Ishikawa (cell line): ENCODE results near the gene RHBDF2.

Experiments
- CEBPB ChIP-seq: IDR thresholded peaks from 2 replicates; pipeline ENCODE4 v1.6.1; 2012
- CREB1 ChIP-seq: IDR thresholded peaks from 2 replicates; pipeline ENCODE4 v1.6.1; 2012; ENCODE audit warnings: low read depth
- EGR1 ChIP-seq: IDR thresholded peaks from 2 replicates; pipeline ENCODE4 v1.6.1; 2012
- EP300 ChIP-seq: IDR thresholded peaks from 2 replicates; pipeline ENCODE4 v1.6.1; 2012; ENCODE audit warnings: borderline replicate concordance
- FOXM1 ChIP-seq: IDR thresholded peaks from 2 replicates; pipeline ENCODE4 v1.6.1; 2012; ENCODE audit warnings: low read depth, borderline replicate concordance
- NFIC ChIP-seq: IDR thresholded peaks from 2 replicates; pipeline ENCODE4 v1.6.1; 2012
- RAD21 ChIP-seq: IDR thresholded peaks from 2 replicates; pipeline ENCODE4 v1.6.1; 2012; ENCODE audit warnings: low read depth
- TAF1 ChIP-seq: IDR thresholded peaks from 2 replicates; pipeline ENCODE4 v1.6.1; 2012; ENCODE audit warnings: low read depth, mild to moderate bottlenecking
- TCF12 ChIP-seq: IDR thresholded peaks from 2 replicates; pipeline ENCODE4 v1.6.1; 2012; ENCODE audit warnings: low read depth
- TEAD4 ChIP-seq: IDR thresholded peaks from 2 replicates; pipeline ENCODE4 v1.6.1; 2012
- USF1 ChIP-seq: IDR thresholded peaks from 2 replicates; pipeline ENCODE4 v1.6.1; 2012
- YY1 ChIP-seq: IDR thresholded peaks from 2 replicates; pipeline ENCODE4 v1.6.1; 2012; ENCODE audit warnings: low read depth
- ZBTB7A ChIP-seq: IDR thresholded peaks from 2 replicates; pipeline ENCODE4 v1.6.1; 2012; ENCODE audit warnings: low read depth
- TF ChIP-seq, protein P1 (sequence below): IDR thresholded peaks from 2 replicates; pipeline ENCODE4 v1.6.1; 2012
- TF ChIP-seq, protein P2 (sequence below): IDR thresholded peaks from 2 replicates; pipeline ENCODE4 v1.6.1; 2012; ENCODE audit warnings: low read depth, mild to moderate bottlenecking

Gene RHBDF2

DNA sequence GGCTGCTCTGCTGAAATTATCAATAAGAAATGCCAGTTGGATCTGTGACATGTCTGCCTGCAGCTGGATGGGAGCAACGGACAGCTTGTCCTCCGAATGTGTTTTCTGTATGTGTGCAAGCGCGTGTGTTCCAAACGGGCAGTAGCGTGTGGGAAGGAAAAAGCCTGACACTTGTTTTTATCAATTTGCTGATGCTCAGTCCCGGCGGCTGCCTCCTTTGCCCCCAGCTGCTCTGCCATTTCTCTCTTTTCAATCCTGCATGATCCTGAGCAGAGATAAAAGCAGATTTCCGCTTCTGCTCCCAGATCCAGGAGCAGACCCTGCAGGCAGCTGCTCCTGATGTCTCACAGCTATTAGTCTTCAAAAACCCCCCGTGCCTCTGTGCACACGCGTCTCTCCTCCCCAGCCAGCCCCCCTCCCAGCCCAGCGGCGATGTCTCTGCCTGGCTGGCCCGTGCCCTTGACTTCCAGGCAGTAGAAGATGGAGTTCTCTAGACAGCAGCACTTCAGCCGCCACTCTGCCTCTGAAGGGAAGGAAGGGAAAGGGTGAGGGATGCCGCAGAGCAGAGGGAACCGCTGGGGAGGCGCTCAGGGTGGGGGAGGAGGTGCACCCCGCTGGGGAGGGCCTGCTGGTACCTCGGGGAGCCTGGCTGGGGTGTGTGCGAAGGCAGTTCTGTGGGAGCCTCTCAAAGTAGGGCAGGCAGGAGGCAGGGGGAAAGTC is 42.8 kb upstream of the RHBDF2 start:
- no peak for TF ChIP-seq USF1
- TF ChIP-seq, protein P1, sequence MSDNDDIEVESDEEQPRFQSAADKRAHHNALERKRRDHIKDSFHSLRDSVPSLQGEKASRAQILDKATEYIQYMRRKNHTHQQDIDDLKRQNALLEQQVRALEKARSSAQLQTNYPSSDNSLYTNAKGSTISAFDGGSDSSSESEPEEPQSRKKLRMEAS: no peak
- no peak for TF ChIP-seq NFIC
- TF ChIP-seq TCF12: no peak
- TF ChIP-seq CREB1: no peak
- TF ChIP-seq EGR1: no peak
- TF ChIP-seq CEBPB: no peak
- no peak for TF ChIP-seq EP300

- TF ChIP-seq, protein P1: no peak
- no peak for TF ChIP-seq RAD21
- no peak for TF ChIP-seq TAF1
- TF ChIP-seq EP300: no peak
- TF ChIP-seq, protein P2, sequence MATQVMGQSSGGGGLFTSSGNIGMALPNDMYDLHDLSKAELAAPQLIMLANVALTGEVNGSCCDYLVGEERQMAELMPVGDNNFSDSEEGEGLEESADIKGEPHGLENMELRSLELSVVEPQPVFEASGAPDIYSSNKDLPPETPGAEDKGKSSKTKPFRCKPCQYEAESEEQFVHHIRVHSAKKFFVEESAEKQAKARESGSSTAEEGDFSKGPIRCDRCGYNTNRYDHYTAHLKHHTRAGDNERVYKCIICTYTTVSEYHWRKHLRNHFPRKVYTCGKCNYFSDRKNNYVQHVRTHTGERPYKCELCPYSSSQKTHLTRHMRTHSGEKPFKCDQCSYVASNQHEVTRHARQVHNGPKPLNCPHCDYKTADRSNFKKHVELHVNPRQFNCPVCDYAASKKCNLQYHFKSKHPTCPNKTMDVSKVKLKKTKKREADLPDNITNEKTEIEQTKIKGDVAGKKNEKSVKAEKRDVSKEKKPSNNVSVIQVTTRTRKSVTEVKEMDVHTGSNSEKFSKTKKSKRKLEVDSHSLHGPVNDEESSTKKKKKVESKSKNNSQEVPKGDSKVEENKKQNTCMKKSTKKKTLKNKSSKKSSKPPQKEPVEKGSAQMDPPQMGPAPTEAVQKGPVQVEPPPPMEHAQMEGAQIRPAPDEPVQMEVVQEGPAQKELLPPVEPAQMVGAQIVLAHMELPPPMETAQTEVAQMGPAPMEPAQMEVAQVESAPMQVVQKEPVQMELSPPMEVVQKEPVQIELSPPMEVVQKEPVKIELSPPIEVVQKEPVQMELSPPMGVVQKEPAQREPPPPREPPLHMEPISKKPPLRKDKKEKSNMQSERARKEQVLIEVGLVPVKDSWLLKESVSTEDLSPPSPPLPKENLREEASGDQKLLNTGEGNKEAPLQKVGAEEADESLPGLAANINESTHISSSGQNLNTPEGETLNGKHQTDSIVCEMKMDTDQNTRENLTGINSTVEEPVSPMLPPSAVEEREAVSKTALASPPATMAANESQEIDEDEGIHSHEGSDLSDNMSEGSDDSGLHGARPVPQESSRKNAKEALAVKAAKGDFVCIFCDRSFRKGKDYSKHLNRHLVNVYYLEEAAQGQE: no peak
- TF ChIP-seq YY1: no peak
- TF ChIP-seq USF1: no peak
- TF ChIP-seq TCF12: no peak
- no peak for TF ChIP-seq NFIC
- no peak for TF ChIP-seq TEAD4
- no peak for TF ChIP-seq CEBPB
- TF ChIP-seq ZBTB7A: no peak
- TF ChIP-seq EGR1: no peak
- TF ChIP-seq CREB1: no peak
- TF ChIP-seq FOXM1: no peak
Measured at GRCh38 chr17:76543482-76543825, 42.2 kb upstream of the RHBDF2 start.

- no peak for TF ChIP-seq CEBPB
- TF ChIP-seq FOXM1: no peak
- TF ChIP-seq CREB1: no peak
- no peak for TF ChIP-seq TAF1
- no peak for TF ChIP-seq TCF12
- TF ChIP-seq, protein P2: no peak
- no peak for TF ChIP-seq NFIC
- TF ChIP-seq, protein P1: no peak
- no peak for TF ChIP-seq ZBTB7A
- no peak for TF ChIP-seq TEAD4
- no peak for TF ChIP-seq EP300
- no peak for TF ChIP-seq USF1
- TF ChIP-seq EGR1: no peak
- TF ChIP-seq RAD21: no peak
Measured at GRCh38 chr17:76542984-76543383, 41.8 kb upstream of the RHBDF2 start.

- TF ChIP-seq, protein P1: no peak
- no peak for TF ChIP-seq EP300
- no peak for TF ChIP-seq YY1
Measured at GRCh38 chr17:76542566-76542971, 41.3 kb upstream of the RHBDF2 start.

DNA sequence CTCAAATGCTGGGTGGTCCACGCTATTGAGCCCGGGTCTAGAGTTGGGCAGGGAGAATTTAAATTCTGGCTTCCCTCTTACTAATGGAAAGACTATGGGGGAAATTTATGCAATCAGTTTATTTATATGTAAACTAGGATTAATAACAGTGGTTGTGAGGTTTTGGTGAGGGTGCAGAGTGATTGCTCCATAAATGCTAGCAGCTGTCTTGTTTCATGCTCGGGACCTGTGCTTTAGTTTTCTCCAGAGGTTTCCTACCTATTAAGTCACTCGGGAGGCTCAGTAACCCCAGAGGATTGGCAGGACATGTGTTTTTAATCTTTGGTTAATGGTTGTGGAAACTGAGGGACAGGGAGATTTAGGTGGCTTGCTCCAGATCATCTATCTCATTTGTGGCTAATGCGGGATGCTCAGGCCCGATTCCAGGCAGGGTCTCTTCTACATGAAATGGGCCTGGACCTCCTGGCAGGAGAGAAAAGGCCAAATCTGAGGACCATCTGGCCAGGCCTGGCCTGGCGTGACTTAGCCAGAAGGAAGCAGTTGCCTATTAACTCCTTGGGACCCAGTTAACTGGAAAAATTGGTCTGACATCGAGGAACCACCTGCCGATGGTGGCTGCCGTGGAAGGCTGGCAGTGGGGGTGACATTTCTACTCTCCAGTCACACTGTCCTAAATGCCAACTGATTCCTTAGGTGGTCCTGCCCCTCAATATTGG is 40.7 kb upstream of the RHBDF2 start:
- TF ChIP-seq TAF1: no peak
- TF ChIP-seq YY1: no peak
- TF ChIP-seq CREB1: no peak
- TF ChIP-seq RAD21: no peak
- no peak for TF ChIP-seq NFIC
- no peak for TF ChIP-seq TEAD4
- TF ChIP-seq, protein P2: no peak
- no peak for TF ChIP-seq FOXM1
- TF ChIP-seq EGR1: no peak
- TF ChIP-seq TCF12: no peak
- TF ChIP-seq CEBPB: no peak
- TF ChIP-seq EP300: no peak
- no peak for TF ChIP-seq ZBTB7A
